Bronchial epithelial cell (primary cell): Measurements from ENCODE around the gene EIF3K. TPM values are rescaled to one million over a fixed set of nuclear protein-coding genes. Genes with fewer than 3 reads are reported as not detected.
"Not testable (repeated sequence)": the region's sequence is repeated elsewhere in the genome, so short reads cannot be mapped to it uniquely, and the experiment has no call there.

Experiments used
- DNase-seq: peaks from one replicate; pipeline ENCODE4 v3.0.0-alpha.2; 2010; ENCODE audit warnings: low read depth
- FAIRE-seq: peaks from 2 replicates; lab custom pipeline; 2011; peaks lifted over from hg19 to GRCh38; lab: Jason Lieb, UNC
- H3K27me3 ChIP-seq: 2 replicates; pipeline ENCODE4 v1.5.1; 2011; ENCODE audit warnings: low read length; ENCODE audit not compliant: control insufficient read depth, insufficient read depth
- H3K36me3 ChIP-seq: 2 replicates; pipeline ENCODE4 v1.5.1; 2011; ENCODE audit warnings: low read length; ENCODE audit not compliant: control insufficient read depth, insufficient read depth
- H3K4me3 ChIP-seq: 2 replicates; pipeline ENCODE4 v1.5.1; 2011; ENCODE audit warnings: mild to moderate bottlenecking, low read depth, low read length, control low read depth
- CTCF ChIP-seq: IDR thresholded peaks from 2 replicates; pipeline ENCODE4 v1.5.1; 2011; ENCODE audit warnings: mild to moderate bottlenecking, moderate library complexity, low read length, control low read depth, inconsistent platforms; ENCODE audit not compliant: insufficient read depth, severe bottlenecking
- total RNA-seq: library from RNA; depleted of rRNA; stranded (reverse); fragments of >200 nt; gene quantifications from 2 replicates; pipeline ENCODE4 v1.2.1, GENCODE V29; 2014

Gene EIF3K
- total RNA-seq, 1 donor from 2014 or later = 374 TPM

GRCh38 chr19:38624822-38625221 is 5.8 kb downstream of the EIF3K start:
- no peak for DNase-seq
- no peaks in the 10 kb centered on the region for H3K27me3 ChIP-seq
- H3K36me3 ChIP-seq = peaks cover 31% of the 10 kb centered on the region
- no peak for FAIRE-seq
- TF ChIP-seq CTCF = no peak
- H3K4me3 ChIP-seq = no peak overlapping the region

GRCh38 chr19:38626401-38626800 is 7.4 kb downstream of the EIF3K start:
- no peak for FAIRE-seq
- Histone ChIP-seq H3K36me3 (peaks cover 26% of the 10 kb centered on the region), H3K27me3 (no peaks in the 10 kb centered on the region), H3K4me3 (no peak overlapping the region)
- no peak for DNase-seq
- no peak for TF ChIP-seq CTCF

- DNase-seq (no peak), FAIRE-seq (no peak)
- no peak for TF ChIP-seq CTCF
- H3K4me3 ChIP-seq = no peak overlapping the region
- peaks cover 23% of the 10 kb centered on the region for H3K36me3 ChIP-seq
- no peaks in the 10 kb centered on the region for H3K27me3 ChIP-seq
These were observed 10.6 kb downstream of the EIF3K start for GRCh38 chr19:38629568-38629967.

- not testable (repeated sequence) for FAIRE-seq, H3K27me3 ChIP-seq, H3K4me3 ChIP-seq, DNase-seq
- peaks cover 25% of the 10 kb centered on the region for H3K36me3 ChIP-seq
These were observed 12.3 kb downstream of the EIF3K start for GRCh38 chr19:38631301-38631700.

GRCh38 chr19:38631811-38632475 is 13.0 kb downstream of the EIF3K start:
- H3K4me3 ChIP-seq, FAIRE-seq, H3K27me3 ChIP-seq, DNase-seq: not testable (repeated sequence)
- H3K36me3 ChIP-seq = peaks cover 24% of the 10 kb centered on the region

- FAIRE-seq = no peak
- no peak overlapping the region for H3K4me3 ChIP-seq
- TF ChIP-seq CTCF = no peak
- H3K36me3 ChIP-seq = peaks cover 19% of the 10 kb centered on the region
- H3K27me3 ChIP-seq = no peaks in the 10 kb centered on the region
- DNase-seq = no peak
These were observed 13.7 kb downstream of the EIF3K start for GRCh38 chr19:38632476-38633213.
